Stimulated activated CD4-positive, alpha-beta T cell treated with anti-CD3 and anti-CD28 coated beads, Interleukin-15, amount 100 ng/mL, for 1 hour (primary cell): ENCODE measurements around the gene SPRR2A.
"Not testable (repeated sequence)": the region's sequence is repeated elsewhere in the genome, so short reads cannot be mapped to it uniquely, and the experiment has no call there.

Experiments
- DNase-seq, 2 donors: peaks; one replicate each; pipeline ENCODE4 v3.0.0-alpha.2; 2020; ENCODE audit warnings: low read depth in 1 of 2, low spot score in 1 of 2

Gene SPRR2A

GRCh38 chr1:153057375-153057774, at the start of gene SPRR2A:
TSS of gene SPRR2A (minus strand) at chr1:153057512. CDS start at chr1:153056735, 777 bp downstream.
- DNase-seq: no peak

- DNase-seq: no peak
Observed at GRCh38 chr1:153100245-153100644, 42.9 kb upstream of the SPRR2A start.

- DNase-seq: no peak
Observed at GRCh38 chr1:153099461-153100045, 42.2 kb upstream of the SPRR2A start.

- DNase-seq: no peak
Observed at GRCh38 chr1:153095764-153096163, 38.5 kb upstream of the SPRR2A start.

- DNase-seq: no peak
Observed at GRCh38 chr1:153094426-153094825, 37.1 kb upstream of the SPRR2A start, which contains the start of gene SPRR2E. TSS of gene SPRR2E (minus strand) at chr1:153094526. CDS start at chr1:153093751, 775 bp downstream.

- no peak for DNase-seq
Observed at GRCh38 chr1:153087652-153088051, 30.3 kb upstream of the SPRR2A start.

- DNase-seq: no peak
Observed at GRCh38 chr1:153081736-153082135, 24.4 kb upstream of the SPRR2A start.

- no peak for DNase-seq
Observed at GRCh38 chr1:153072806-153073726, 15.8 kb upstream of the SPRR2A start.

- DNase-seq: no peak
Observed at GRCh38 chr1:153071511-153071910, 14.2 kb upstream of the SPRR2A start, which contains the start of gene SPRR2B. TSS of gene SPRR2B (minus strand) at chr1:153071611. CDS start at chr1:153070839, 772 bp downstream.

GRCh38 chr1:153070243-153070642, 12.9 kb upstream of the SPRR2A start:
- DNase-seq: no peak

- no peak for DNase-seq
Observed at GRCh38 chr1:153058826-153059784, 1.8 kb upstream of the SPRR2A start.

GRCh38 chr1:153058154-153058553, 842 bp upstream of the SPRR2A start:
- DNase-seq: no peak

GRCh38 chr1:153056111-153056510, 1.2 kb downstream of the SPRR2A start:
- not testable (repeated sequence) for DNase-seq

GRCh38 chr1:153049211-153049610, 8.1 kb downstream of the SPRR2A start:
- DNase-seq: no peak

GRCh38 chr1:153040950-153041631, 16.2 kb downstream of the SPRR2A start, which contains the start of gene SPRR2D:
TSS of gene SPRR2D (minus strand) at chr1:153041120. CDS start at chr1:153040346, 774 bp downstream.
- DNase-seq: no peak

- DNase-seq: no peak
Observed at GRCh38 chr1:153035211-153035610, 22.1 kb downstream of the SPRR2A start.

- no peak for DNase-seq
Observed at GRCh38 chr1:153032677-153033308, 24.5 kb downstream of the SPRR2A start.

- no peak for DNase-seq
Observed at GRCh38 chr1:153032073-153032472, 25.2 kb downstream of the SPRR2A start.

GRCh38 chr1:153030895-153031294, 26.4 kb downstream of the SPRR2A start, which contains the start of gene SPRR1B:
TSS of gene SPRR1B (plus strand) at chr1:153031203. CDS start at chr1:153032346, 1,143 bp downstream.
- no peak for DNase-seq

- DNase-seq: no peak
Observed at GRCh38 chr1:153028766-153029165, 28.5 kb downstream of the SPRR2A start.
